ENCODE measurements around the gene AUTS2.

Gene AUTS2

DNA sequence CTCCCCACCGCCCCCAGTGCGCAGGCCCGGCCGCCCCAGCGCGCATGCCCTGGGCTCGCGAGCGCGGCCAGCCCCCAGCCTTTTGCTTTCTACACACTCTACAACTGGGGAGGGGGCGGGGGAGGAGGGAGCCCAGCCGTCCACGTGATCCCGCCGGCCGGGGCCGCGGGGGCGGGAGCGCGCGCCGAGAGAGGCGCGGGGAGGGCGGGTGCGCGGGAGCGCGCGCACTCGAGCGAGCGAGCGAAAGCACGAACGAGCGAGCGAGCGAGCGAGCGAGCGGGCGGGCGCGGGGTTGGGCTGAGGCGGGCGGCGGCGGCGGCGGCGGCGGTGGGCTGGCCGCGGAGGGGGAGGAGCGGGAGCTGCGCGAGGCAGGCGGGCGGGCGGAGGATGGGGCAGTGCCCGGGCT, at the start of gene AUTS2:
Gene AUTS2, plus strand, starts transcription at position 395 of the 406 bp plus-strand sequence. CDS start 1,179 bp downstream, outside the sequence.
- DNase-seq = peak; percentile 93

DNA sequence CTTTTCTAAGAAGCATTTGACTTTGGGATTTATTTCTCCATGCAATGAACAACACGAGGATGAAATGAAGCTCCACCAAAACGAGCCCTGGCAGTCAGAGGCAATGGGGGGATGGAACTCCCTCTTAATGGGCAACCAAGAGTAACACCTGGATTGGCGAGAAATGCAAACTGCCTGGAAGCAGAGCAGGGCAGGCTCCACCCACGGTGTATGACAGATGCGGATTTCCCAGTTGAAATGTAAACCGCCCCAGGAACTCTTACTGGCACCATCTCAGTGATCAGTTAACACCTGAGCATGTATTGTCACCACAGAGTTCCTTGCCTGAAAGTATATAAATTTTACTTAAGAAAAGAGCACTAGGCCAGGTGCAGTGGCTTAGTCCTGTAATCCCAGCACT, 47.3 kb upstream of the AUTS2 start:
- no peak for DNase-seq

DNA sequence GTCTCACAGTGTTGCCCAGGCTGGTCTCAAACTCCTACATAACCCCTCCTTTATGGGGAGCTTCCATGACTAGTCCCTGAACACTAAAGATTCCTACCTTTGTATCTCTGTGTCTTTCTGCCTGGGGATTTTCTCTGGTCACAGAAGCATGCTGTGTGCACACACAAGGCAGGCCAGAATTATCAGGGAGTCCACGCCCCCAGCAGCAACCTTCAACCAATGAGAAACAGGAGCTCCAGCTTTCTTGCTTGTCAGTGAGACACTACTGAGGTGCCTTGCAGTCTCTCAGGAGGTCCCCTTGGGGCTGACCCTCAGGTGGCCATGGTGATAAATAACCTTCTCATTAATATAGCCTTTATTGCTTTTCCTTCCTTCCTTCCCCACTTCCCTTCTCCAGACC, 45.1 kb upstream of the AUTS2 start:
- no peak for DNase-seq

DNA sequence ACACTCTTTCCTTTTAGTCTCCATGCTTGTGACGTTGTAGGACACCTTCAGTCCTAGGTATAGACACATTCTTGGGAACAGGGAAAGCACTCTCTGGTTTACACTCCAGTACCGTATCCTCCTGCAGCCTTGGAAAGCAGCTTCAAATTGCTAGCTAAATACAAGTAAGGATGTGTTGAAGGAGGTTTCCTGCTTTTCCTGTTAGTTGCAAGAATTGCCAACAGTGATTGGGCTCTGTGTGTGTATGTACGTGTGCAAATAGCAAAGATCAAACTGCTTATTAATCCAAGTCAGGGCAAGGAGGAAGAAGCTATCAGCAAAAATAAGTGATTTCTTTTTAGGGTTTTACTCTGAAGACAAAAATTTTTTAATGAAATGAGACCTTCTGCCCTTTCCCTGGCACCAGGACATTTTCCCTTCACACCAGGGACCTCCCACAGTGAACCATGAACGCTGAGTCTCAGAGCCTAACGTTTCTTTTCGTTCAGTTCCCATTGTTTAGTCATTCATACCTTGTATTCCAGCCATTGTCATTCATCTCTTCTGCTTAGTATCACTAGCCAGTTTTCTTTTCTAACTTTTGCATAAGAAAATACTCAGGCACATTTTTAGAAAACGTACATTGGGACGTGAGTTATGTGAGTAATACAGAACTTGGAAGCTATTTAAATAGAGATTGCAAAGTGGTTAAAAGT, 36.9 kb upstream of the AUTS2 start:
- no peak for DNase-seq

DNA sequence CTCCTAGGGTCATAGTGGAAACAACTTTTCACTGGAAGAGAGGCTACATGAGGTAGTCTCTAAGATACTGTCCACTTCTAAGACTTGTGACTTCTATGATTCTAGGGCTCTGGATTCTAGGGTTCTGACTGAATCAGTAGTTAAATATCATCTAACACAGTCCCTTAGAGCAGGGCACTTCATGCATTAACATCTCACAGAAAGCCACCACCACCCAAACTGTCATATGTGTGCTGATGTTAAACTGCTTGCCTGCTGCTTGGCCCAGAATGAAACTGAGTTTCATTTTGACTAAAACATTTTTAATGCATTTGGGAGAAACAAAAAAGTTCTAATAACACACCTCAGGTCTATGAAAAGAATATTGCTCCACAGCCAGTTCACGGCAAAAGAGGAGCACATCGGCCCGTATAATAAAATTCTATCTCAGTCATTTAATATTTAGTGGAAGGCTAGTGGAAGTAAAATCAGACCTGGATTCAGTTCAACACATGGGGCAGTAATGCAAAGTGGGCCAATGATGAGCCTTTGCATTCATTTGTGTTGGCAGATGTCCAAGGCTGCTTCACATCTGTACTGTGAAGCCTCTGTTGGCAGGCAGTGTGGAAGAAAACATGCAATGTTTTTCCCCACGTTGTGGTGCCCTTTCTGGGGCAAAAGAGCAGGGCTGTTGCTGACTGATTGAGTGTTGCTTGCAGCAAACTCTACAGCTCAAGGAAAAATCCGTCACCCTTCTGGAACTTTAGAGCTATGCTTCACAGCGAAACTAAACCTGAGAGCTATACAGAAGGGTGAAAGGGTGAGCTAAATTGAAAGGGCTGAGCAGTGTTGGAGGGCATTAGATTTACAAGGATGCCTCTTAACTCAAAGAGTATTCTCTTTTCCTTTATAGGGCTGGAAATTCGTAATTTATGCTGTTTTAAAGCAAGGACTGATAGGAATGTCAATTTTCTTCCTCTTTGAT, 33.5 kb upstream of the AUTS2 start:
- peak; percentile 92 for DNase-seq

DNA sequence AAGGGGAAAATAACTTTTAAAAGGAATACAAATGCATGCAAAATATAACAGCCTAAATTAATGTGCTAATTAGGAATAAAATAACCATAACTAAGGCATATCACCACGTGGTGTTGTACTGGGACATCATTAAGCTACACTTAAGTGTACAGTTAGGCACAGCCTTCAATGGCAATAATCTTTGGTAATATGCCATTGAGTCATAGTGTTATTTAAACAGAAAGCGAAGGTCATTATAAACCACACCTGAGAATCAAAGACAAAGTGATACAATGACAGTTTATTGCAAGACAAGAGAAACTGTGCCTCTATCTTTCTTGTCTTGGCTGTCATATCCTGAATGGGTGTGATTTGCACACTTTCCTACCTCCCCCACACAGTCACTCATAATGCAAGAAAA, 30.5 kb upstream of the AUTS2 start:
- no peak for DNase-seq

DNA sequence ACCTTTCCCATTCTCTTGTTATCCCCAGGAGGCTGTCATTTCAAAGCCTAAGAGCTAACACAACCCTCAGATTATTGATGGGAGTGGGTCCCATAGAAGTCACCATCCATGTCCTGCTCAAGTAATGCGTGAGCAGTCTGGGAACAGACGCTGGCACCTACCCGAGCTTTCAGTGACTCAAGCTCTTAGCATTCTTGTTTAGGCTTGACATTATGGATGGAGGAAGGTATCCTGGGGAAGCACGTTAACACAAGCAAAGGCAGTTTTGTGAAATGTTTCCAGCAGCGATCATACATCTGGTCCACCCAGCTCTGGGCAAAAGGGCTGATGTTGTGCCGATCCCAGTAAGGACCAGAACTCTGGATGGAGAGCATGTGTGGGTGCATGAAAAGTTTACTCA, 30.0 kb upstream of the AUTS2 start:
- no peak for DNase-seq

DNA sequence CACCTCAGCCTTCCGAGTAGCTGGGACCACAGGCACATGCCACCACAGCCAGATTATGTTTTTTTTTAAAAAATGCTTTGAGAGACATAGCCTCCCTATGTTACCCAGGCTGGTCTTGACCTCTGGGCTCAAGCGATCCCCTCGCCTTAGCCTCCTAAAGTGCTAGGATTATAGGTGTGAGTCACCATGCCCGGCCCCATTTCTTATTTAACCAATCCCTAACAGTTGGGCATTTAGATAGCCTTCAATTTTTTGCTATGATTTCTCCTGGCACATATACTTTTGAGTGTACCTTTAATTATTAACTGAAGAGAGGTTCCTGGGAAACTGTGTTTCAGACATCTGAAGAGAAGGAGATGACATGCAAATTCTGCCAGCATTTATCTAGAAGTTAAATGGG, 22.6 kb upstream of the AUTS2 start:
- no peak for DNase-seq

DNA sequence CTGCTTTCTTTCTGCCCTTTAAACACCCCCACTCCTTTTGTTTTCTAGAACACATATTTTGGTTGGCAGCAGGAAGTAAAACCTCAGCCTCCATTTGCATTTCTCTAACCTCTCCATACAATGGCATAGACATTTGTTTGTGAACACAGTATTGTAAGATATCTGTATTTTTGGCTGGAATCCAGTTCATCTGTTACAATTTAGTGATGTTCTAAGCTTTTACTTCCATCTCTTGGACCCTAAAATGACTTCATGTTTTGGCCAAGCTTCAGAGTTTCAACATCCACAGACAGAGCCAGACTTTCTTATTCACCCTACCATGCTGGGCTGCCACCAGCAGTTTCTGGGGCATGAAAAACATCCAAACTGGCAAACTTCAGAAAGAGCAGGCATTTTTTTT, 21.1 kb upstream of the AUTS2 start:
- DNase-seq = no peak

DNA sequence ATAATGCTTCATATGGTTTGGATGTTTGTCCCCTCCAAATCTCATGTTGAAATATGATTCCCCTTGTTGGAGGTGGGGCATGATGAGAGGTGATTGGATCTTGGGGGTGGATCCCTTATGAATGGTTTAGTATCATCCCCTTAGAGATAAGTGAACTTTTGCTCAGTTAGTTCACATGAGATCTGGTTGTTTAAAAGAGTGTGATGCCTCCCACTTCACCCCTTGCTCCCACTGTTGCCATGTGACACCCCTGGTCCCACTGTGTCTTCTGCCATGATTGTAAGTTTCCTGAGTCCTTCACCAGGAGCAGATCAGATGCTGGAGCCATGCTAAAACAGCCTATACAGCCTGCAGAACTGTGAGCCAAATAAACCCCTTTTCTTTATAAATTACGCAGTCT, 13.1 kb upstream of the AUTS2 start:
- DNase-seq = no peak

DNA sequence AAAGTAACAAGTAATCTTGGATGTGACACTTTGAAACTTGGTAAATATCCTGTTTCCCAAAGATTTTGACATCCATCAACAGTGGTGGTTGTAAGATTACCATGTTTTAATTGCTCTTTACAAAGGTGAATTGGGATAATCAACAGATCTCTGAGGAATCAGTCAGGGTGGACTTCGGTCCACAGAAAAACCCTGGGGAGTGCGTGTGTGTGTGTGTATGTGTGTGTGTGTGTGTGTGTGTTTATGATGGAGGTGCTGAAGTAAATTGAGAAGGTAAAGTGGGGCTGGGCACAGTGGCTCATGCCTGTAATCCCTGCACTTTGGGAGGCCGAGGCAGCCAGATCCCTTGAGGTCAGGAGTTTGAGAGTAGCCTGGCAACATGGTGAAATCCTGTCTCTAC, 12.0 kb upstream of the AUTS2 start:
- DNase-seq = no peak

DNA sequence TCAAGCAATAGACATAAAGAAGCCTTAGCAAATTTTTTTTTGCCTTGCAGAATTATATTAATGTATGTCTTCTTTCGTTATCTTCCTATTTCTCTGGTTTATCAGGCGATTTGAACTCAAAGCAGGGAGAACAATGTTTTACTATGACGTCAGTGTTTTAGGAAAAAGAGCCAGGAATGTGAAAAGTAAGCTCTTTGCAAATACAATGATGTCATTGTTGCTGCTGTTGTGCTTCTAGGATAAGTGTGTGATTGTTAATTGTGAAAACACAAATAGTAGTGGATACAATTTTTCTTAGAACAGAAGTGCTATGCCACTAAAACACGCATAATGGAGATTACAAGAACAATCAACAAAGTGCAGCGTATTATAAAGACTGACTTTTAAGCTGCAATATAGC, 9.5 kb upstream of the AUTS2 start:
- DNase-seq = no peak

DNA sequence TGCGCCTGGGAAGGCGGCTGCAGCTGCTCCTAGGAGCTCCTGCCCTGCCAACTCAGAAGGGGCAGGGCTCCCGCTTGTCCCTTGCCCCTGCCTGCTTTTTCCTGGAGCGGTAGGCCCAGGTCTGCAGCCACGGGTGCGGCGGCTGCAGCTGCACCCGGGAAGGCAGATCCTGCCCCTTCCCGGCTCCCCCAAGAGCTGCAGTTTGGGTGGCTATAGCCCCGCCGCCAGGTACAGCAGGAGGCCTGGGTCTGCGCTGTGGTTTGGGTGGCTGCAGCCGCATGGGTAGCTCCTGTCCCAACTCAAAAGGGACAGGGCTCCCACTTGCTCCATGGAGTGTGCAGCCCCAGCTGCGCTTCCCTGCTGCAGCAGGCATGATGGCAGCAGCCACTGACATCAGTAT, 6.5 kb upstream of the AUTS2 start:
- no peak for DNase-seq

DNA sequence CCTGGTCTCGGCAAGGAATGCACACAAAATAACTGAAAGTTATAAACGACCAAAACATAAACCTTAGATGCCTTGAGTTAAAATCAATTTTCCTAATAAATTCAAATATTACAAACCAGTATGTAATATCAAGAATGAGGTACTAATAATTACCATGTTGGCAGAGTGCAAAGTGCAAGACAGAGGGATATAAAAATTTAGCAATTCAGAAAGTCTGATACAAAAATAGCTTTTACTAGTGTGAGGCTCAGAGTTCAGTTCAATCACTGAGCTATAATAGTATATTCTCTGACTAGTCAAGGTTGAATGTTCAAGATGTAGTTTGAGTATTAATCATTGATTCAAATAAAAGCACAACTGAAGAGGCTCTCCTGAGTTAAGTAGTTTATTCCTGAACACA, 4.8 kb upstream of the AUTS2 start:
- no peak for DNase-seq

DNA sequence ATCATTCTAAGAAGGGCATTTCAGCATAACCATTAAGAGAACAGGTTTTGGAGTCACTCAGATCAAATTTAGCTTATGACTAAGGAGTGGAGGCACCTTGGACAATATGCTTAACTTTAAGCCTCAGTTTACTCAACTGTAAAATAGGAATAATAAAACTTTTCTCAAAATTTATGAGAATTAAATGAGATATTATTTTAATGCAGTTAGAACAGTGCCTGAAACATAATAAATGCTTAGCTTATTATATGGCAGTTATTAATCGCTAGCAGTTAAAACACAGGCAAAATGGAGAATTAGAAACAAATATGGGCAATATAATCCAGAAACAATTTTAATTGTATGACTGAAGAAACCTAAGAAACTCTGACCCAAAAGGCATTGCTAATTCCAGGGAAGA, 2.9 kb upstream of the AUTS2 start:
- DNase-seq = no peak

DNA sequence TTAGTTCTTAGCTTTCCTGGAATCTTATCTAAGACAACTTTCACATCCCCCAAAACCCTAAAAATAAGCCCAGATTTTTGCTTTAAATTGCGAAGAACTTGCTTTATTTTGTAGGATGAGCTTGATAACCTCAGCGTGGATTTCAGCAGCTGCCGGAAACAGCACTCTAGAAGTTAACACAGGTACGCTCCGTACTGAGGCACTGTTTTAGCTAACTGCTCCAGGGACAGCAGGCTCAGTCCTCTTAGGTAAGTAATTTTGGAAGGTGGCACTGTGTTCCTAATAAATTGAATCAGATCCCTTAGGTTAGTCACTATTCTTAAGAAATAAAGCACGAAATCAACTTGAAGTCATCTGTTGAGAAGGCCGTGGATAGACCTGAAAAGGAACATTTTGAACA, 2.2 kb upstream of the AUTS2 start:
- DNase-seq = no peak

DNA sequence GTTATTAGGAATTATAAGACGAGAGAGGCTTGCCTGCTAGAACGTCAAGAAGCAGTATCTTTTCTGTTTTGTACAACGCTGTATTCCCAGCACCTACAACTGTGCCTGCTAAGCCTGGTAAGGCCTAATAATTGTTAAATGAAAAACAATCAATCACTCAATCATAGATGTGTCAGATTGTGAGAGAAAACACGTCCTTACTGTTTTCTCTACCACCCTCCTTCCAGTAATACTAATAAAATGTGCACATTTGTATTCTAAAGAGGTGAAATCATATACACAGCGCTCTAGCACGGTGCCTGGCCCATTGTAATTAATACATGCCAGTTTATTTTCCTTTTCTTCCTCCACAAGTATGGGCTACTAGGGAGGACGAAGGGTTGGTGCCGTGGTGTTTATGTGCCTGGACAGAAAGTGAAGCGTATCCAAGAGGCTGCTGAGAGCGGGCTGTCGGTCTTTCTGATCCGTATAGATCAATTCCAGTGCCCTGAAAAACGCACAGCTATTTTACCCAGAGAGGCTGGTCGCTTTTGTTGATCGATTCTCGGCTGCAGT, 1.5 kb upstream of the AUTS2 start:
- no peak for DNase-seq

DNA sequence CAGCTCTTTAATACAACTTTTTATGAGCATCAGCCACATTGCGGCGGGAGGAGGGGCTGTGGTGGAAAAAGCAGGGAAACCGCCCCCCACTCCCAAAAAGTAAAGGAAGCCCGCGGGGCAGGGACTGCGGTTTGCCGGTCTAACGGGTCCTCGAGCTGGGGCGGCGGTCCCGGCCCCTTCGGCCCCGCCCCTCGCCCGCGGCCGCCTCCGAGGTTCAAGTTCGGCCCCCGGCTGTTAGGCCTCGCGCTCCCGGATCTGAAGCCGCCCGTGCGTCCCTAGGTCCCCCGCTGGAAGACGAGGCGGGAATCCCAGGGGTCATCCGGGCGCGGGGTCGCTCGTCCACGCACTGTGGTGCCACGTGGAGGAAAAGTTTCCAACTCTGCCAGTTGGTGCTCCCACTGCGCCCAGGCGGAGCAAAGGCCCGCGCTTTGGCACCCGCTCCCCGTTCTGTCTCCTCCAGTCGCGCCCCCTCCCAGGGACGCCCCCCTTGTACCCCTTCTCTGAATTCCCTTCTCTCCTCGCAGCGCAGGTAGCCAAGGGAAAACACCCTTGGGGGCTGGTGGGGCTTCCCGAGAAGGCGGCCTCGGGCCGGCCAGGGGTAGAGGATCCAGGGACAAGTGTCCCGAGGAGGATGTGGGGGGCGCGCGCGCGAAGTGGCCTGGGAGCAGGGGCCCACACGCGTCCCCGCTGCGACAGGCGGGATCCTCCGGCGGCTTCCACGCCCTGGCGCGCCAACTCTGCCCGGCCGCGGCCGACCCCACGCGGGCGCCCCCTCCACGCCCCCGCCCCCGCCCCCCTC, 798 bp upstream of the AUTS2 start:
- peak; percentile 70 for DNase-seq

DNA sequence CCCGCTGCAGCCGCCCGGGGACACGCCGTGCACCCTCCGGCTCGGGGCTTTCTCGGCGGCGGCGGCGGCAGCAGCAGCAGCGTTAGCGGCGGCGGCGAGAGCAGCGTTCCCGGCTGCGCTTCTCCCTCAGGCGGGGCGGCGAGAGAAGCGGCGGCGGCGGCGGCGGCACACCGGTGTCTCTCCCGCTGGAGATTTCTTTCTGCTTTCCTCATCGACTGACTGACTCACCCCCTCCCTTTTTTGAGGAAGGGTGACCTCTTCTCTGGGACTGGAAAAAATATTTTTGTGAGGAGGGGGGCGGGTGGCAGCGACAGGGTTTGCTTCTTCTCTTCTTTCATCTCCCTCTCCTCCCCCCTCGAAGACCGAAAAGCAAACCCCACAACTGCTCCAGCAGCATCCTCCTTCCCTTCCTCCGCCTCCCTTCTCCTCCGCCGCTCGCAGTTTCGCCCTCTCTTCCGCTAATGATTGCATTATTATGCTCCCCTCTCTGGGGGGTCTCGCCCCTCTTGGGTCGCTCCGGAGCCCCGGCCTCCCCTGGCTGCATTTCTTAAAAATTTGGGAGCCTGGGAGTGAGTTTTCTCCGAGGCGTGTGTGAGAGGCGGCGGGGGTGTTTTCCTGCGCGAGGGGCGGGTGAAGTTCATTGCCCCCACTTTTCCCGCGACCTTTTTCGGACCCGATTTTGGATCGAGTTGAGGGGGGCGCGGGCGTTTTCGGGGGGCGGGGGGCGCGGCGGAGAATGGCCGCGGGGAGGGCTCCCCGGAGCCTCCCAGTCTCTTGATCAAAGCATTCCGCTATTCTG, 411 bp downstream of the AUTS2 start:
- DNase-seq = peak; percentile 83

DNA sequence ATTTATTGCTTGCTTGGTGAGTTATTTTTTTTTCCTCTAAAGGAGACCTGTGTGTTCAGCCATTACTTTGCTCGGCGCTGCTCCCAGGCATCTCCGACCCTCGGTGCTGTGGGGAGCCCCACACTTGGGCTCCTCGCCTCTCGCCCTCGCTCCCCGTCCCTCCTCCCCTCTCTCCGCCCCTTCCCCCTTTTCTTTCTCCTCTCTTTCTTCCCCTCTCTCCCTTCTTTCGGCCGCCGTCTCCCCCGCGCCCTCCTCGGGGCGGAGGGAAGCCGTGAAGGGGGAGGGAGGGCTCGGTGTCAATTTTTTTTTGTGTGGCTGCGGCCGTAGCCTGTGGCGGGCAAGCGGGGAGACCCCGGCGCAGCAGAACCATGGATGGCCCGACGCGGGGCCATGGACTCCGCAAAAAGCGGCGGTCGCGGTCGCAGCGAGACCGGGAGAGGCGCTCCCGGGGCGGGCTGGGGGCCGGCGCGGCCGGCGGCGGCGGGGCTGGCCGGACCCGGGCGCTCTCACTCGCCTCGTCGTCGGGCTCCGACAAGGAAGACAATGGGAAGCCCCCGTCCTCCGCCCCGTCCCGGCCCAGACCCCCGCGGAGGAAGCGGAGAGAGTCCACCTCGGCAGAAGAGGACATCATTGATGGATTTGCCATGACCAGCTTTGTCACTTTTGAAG, 1.1 kb downstream of the AUTS2 start:
- peak; percentile 70 for DNase-seq

DNA sequence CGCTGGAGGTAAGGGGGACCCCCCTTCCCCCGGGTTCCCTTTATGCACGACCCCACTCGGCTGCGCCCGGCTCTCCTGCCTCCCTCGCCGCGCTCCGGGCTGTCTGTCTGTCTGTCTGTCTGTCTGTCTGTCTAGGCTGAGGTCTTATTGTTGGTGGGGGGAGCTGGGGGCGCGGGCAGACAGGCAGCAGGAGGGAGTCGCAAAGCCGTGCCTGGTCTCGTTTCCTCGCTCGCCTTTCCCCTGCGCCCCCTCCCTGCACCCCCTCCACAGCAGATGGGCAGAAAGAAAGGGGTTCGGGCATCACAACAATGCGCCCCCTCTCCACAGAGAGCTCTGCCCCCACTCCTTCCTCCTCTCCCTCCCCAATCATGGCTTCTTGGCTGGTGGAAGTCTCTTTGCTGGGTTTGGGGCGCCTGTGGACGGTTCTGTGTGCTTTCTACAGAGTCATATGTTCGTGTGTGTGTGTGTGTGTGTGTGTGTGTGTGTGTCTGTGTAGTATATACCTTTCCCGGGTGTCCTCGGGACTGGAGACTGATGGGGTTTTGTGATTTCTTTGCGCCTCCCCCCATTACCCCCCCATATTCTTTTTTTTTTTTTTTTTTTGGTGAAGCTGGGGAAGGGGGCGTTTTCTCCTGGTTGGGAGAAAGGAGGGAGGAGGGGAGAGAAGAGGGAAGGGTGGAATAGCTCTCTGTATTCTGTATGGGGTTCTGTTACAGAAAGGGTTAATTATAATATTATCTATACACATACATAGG, 1.9 kb downstream of the AUTS2 start:
- peak; percentile 48 for DNase-seq

All from NCI-H1092 treated with DMSO at 0.1 percent for 48 hours (cell line).